ENCODE data around the gene IFI35. TPM values are rescaled to one million over a fixed set of nuclear protein-coding genes. Genes with fewer than 3 reads are reported as not detected.

Gene IFI35
- total RNA-seq, 1 donor, result 31.5 TPM

DNA sequence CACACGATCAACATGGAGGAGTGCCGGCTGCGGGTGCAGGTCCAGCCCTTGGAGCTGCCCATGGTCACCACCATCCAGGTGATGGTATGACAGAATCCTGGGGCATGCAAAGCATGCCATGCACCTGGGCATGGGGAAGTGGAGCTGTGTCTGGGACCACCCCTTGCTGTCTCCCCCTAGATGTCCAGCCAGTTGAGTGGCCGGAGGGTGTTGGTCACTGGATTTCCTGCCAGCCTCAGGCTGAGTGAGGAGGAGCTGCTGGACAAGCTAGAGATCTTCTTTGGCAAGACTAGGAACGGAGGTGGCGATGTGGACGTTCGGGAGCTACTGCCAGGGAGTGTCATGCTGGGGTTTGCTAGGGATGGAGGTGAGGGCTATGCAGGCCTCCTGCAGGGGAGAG lies 6.7 kb downstream of the IFI35 start:
- no peak for DNase-seq (ENCODE audit: low read depth)
- no peak overlapping the region for H3K4me3 ChIP-seq (ENCODE audit: low read depth, low read length)
- TF ChIP-seq, protein P1, sequence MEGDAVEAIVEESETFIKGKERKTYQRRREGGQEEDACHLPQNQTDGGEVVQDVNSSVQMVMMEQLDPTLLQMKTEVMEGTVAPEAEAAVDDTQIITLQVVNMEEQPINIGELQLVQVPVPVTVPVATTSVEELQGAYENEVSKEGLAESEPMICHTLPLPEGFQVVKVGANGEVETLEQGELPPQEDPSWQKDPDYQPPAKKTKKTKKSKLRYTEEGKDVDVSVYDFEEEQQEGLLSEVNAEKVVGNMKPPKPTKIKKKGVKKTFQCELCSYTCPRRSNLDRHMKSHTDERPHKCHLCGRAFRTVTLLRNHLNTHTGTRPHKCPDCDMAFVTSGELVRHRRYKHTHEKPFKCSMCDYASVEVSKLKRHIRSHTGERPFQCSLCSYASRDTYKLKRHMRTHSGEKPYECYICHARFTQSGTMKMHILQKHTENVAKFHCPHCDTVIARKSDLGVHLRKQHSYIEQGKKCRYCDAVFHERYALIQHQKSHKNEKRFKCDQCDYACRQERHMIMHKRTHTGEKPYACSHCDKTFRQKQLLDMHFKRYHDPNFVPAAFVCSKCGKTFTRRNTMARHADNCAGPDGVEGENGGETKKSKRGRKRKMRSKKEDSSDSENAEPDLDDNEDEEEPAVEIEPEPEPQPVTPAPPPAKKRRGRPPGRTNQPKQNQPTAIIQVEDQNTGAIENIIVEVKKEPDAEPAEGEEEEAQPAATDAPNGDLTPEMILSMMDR (IDR thresholded peaks at IDR 0.05; ENCODE audit: insufficient read depth, low read depth, low read length), result no peak

DNA sequence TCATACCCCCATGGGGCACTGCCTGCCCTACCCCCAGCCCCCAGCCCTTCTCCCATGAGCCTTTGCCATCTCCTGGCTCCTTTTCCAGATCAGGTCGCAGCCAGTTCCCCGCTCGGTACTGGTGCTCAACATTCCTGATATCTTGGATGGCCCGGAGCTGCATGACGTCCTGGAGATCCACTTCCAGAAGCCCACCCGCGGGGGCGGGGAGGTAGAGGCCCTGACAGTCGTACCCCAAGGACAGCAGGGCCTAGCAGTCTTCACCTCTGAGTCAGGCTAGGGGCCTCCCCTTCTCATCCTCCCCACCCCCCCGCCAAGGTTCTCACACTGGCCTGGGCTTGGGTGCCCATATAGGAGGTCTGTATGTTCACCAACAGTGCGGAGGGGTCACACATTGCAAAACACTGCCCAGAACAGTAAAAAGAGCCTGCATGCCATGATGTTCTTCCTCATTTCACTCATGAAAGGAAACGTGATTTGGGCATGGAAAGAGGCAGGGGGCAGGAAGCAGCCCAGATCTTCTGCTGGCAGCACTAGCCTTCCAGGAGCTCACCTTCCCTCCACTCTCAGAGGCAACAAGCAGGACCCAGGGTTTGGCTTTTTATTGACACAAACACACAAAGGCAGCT lies 7.5 kb downstream of the IFI35 start:
- no peak for DNase-seq (ENCODE audit: low read depth)
- TF ChIP-seq, protein P1 (IDR thresholded peaks at IDR 0.05; ENCODE audit: insufficient read depth, low read depth, low read length), result no peak
- no peak overlapping the region for H3K4me3 ChIP-seq (ENCODE audit: low read depth, low read length)

DNA sequence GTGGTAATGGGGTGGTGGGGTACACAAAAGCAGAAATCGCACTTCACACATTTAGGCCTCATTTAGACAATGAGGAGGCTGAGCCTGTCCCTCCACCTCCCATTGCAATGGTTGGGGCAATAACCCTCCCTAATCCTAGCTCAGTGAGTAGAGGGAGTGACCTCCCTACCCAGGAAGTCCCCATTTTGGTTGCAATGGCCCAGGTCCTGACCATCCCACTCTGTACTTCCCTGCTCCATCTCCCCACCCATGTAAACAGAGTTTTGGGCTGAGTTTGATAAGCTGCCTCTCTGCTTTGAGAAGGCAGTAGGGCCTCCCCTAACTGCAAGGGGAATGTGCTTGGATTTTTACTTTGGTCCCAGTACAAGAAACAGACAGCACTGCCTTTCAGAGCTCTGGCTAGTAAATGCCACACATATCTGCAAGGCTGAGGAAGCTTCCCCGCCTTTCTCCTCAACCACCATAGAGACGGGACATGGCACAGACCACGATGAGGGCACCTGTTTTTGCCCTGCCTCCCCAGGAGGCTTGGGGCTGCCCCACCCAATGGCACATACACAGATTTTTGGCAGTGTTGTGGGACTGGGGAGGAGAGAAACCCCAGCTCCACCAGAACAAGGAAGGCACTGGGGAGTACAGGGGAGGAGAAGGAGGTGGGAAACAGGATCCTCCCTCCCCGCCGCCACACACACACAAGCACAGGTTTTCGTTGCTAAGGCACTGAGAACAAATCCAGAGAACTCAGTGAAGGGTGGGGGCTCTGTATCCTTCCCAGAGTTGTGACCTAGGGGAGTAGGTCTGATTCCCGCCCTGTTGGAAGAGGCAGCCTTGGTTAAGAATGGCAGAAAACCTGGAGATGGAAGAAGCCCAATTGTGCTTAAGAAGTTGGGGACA lies 8.3 kb downstream of the IFI35 start:
- DNase-seq (ENCODE audit: low read depth), result no peak
- no peak overlapping the region for H3K4me3 ChIP-seq (ENCODE audit: low read depth, low read length)
- TF ChIP-seq, protein P1 (IDR thresholded peaks at IDR 0.05; ENCODE audit: insufficient read depth, low read depth, low read length), result no peak

DNA sequence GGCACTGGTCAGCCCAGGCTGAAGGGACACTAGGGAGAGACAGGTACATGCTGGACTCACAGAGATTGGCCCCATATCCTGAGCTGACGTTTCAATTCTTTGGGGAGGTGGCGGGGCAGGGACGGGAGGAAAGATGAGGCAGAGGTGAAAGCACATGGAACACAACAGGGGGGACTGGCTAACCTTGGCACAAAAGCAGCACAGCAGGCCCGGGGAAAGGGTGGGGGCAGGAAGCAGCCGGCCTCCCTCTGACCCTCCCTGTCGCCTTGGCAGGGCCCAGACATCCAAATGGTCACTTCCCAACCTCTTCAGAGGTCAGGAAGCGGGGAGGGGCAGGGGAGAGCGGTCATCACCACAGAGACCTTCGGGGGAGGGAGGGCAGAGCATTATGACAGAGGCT lies 9.0 kb downstream of the IFI35 start:
- TF ChIP-seq, protein P1 (IDR thresholded peaks at IDR 0.05; ENCODE audit: insufficient read depth, low read depth, low read length), result no peak
- no peak overlapping the region for H3K4me3 ChIP-seq (ENCODE audit: low read depth, low read length)
- DNase-seq (ENCODE audit: low read depth), result no peak

DNA sequence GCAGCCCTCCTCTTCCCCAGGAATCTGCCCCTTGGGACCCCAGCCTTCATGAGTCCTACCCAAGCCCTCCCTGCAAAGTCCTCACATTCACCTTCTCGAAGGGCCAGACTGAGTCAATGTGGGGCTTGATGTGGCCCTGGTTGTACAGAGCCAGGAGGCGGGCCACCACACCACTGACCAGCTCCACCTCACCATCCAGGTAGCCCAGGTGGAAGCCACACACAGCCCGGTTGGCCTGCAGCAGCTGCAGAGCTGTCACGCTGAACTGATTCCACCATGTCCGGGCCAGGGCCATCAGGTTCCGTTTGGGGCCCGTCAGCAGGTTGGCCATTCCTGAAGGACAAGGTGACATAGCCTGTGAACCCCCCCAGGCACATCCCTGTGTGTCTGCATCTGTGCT lies 9.6 kb downstream of the IFI35 start:
- H3K4me3 ChIP-seq (ENCODE audit: low read depth, low read length), result no peak overlapping the region
- DNase-seq (ENCODE audit: low read depth), result no peak
- TF ChIP-seq, protein P1 (IDR thresholded peaks at IDR 0.05; ENCODE audit: insufficient read depth, low read depth, low read length), result no peak

DNA sequence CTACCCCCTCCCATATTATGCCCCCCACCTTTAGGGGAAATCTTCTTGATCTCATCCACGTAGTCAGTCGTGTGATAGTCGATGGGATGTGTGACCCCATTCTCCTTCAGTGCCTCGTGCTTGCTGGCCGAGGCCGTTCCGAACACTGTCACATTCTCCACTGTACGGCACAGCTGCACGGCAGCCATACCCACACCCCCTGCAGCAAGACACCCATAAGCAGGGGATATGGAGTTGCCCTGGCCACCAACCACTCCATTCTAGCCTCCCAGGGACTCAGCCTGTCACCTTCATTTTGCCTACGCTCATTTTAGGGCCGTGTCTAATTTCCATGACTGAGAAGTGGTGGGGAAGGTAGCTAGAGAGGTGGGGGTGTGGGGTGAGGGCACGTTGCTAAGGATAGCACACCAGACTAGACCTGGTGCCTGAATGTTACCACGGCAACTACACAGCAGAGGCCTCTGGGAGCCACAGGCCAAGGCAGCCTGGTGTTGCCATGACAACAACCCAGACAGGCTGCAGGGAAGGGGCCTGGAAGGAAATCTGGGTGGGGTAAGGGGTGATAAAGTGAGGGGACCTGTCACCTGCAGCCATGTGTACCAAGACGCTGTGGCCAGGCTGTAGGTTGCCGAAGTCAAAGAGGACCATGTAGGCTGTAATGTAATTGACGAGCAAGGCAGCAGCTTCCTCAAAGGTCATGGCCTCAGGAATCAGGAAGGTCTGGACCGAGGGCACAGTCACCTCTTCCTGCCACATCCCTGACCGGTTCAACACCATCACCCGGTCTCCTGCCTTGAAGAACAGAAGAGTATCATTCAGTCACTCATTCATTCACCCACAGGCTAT lies 11.6 kb downstream of the IFI35 start:
- TF ChIP-seq, protein P1 (IDR thresholded peaks at IDR 0.05; ENCODE audit: insufficient read depth, low read depth, low read length), result no peak
- H3K4me3 ChIP-seq (ENCODE audit: low read depth, low read length), result no peak overlapping the region

More for the DNA sequence above, 11.6 kb downstream of the IFI35 start:
- no peak for DNase-seq (ENCODE audit: low read depth)
